ENCODE measurements around the gene FPGS.

DNA sequence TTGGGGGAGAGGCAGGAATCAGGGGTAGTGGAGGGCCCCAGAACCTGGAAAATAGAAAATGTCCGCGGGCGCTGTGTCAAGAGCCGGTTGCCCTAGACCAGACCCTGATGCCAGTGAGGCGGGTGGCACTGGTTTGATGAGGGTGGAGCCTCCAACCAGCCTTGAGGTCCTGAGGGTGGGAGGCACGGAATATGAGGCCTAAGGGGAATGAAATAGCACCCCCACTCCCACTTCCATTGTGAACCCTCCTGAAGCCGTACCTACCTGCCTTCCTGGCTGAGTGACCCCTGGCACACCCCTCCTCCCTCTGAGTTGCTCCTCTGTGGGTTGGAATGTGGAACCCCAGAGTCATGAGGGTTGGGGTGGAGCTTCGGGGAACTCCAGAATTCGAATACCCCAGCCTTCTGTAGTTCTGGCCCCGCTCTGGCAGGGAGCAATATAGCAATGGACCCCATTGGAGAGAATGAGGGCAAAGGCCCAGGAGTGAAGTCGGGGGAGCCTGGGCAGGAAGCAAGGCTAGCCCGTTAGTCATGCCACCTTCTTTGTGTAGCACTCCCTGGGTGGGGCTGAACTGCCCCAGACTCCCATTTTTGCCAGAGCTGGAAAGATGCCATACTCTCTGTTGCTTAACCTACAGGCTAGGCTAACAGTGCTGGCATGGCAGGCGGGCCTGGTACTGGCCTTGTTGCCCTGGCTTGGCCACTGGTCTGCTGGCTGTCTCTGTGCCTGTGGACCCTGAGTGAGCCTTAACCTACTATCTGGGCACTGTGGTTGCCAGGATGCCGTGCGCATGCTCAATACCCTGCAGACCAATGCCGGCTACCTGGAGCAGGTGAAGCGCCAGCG lies 1.0 kb downstream of the FPGS start:
- TF ChIP-seq, protein P1, sequence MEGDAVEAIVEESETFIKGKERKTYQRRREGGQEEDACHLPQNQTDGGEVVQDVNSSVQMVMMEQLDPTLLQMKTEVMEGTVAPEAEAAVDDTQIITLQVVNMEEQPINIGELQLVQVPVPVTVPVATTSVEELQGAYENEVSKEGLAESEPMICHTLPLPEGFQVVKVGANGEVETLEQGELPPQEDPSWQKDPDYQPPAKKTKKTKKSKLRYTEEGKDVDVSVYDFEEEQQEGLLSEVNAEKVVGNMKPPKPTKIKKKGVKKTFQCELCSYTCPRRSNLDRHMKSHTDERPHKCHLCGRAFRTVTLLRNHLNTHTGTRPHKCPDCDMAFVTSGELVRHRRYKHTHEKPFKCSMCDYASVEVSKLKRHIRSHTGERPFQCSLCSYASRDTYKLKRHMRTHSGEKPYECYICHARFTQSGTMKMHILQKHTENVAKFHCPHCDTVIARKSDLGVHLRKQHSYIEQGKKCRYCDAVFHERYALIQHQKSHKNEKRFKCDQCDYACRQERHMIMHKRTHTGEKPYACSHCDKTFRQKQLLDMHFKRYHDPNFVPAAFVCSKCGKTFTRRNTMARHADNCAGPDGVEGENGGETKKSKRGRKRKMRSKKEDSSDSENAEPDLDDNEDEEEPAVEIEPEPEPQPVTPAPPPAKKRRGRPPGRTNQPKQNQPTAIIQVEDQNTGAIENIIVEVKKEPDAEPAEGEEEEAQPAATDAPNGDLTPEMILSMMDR (IDR thresholded peaks at IDR 0.05 in 2 of 3, conservative IDR thresholded peaks at IDR 0.05 in 1 of 3; ENCODE audit: borderline replicate concordance in 1 of 3, insufficient read depth in 1 of 3, low read depth in 2 of 3, low read length in 2 of 3), result no peak
- TF ChIP-seq POLR2AphosphoS5 (IDR thresholded peaks at IDR 0.05; ENCODE audit: low read depth, low read length), result no peak
